Measurements from ENCODE around the gene RNF217. TPM values are rescaled to one million over a fixed set of nuclear protein-coding genes. Genes with fewer than 3 reads are reported as not detected.

RNF217 gene
- polyA plus RNA-seq, 4 donors = 0.54 to 17.7 (median 1.8) TPM

DNA sequence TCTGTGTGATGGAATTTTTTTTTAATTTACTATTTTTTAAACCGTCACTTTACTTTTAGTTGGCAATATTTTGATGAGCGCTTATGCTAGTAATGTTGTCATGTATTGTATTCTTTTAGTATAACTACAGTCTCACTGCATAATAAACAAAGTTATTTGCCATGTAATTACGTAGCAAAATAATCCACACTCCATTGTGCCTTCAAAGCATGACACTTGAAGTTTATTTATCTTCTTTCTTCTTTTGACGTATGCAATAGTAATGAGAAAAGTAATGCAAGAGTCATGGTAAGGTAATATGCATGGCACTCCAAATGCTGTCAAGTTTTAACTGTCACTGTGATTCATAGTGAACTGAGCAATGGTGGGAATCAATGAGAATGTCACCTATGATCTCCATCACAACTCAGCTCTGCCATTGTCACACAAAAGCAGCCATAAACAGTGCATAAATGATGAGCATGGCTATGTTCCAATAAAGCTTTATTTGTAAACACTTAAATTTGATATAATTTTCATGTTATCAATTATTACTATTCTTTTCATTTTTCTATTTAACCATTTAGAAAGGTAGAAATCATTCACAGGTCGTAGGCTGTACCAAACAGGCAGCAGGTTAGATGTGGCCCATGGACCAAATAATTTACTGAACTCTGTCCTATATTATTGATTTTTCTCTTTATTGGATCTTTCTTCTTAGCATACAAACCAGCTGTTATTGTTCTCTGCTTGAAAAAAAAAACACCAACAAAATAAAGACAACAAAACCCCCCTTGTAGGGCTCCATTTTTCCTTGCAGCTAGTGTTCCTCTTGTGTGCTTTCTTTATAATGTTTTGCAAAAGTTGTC lies 27.1 kb downstream of the RNF217 start:
- Histone ChIP-seq H3K36me3 (ENCODE audit: control insufficient read depth in 3 of 3, insufficient read depth in 2 of 3, low read depth in 1 of 3, low read length in 3 of 3) (no peaks in the 10 kb centered on the region), H3K4me1 (ENCODE audit: control insufficient read depth in 3 of 3, insufficient read depth in 2 of 3, low read depth in 1 of 3, low read length in 2 of 3) (no peaks in the 10 kb centered on the region), H3K9me3 (ENCODE audit: control insufficient read depth in 2 of 2, insufficient read depth in 1 of 2, low read depth in 1 of 2, low read length in 1 of 2) (peaks cover 0 to 3% of the 10 kb centered on the region in 2 donors), H3K27me3 (ENCODE audit: control insufficient read depth in 3 of 3, insufficient read depth in 3 of 3, low read length in 3 of 3) (no peaks in the 10 kb centered on the region), H3K27ac (ENCODE audit: low read depth in 1 of 3, low read length in 2 of 3) (no peak overlapping the region), H3K4me3 (ENCODE audit: low read depth in 1 of 3, low read length in 3 of 3) (no peak overlapping the region)
- DNase-seq (no peak), FAIRE-seq (no peak)
- WGBS, 3 donors = 76 to 88% (median 86%) methylated on average over 5 of the region's 5 CpGs

DNA sequence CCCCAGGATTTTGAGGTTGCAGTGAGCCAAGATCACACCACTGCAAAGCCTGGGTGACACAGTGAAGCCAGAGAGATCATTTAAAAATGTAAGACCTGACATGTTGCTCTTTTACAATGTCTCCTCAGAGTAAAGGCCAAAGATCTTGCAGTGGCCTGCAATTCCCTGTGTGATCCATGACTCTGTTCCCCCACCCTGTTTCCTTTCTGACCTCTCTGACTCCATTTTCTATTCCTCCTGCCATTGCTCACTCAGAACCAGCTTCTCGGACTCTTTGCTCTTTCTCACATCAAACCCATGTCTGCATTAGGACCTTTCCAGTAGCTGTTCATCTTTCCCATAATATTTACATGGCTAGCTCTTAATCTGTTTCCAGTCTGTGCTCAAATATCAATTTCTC lies 28.8 kb downstream of the RNF217 start:
- Histone ChIP-seq H3K9me3 (ENCODE audit: control insufficient read depth in 2 of 2, insufficient read depth in 1 of 2, low read depth in 1 of 2, low read length in 1 of 2) (peaks cover 0 to 3% of the 10 kb centered on the region in 2 donors), H3K27ac (ENCODE audit: low read depth in 1 of 3, low read length in 2 of 3) (no peak overlapping the region), H3K27me3 (ENCODE audit: control insufficient read depth in 3 of 3, insufficient read depth in 3 of 3, low read length in 3 of 3) (no peaks in the 10 kb centered on the region), H3K4me1 (ENCODE audit: control insufficient read depth in 3 of 3, insufficient read depth in 2 of 3, low read depth in 1 of 3, low read length in 2 of 3) (no peaks in the 10 kb centered on the region), H3K36me3 (ENCODE audit: control insufficient read depth in 3 of 3, insufficient read depth in 2 of 3, low read depth in 1 of 3, low read length in 3 of 3) (no peaks in the 10 kb centered on the region), H3K4me3 (ENCODE audit: low read depth in 1 of 3, low read length in 3 of 3) (no peak overlapping the region)
- DNase-seq = no peak
- WGBS, 3 donors = 85 to 93% (median 91%) methylated on average over 1 of the region's 1 CpG
- no peak for FAIRE-seq

DNA sequence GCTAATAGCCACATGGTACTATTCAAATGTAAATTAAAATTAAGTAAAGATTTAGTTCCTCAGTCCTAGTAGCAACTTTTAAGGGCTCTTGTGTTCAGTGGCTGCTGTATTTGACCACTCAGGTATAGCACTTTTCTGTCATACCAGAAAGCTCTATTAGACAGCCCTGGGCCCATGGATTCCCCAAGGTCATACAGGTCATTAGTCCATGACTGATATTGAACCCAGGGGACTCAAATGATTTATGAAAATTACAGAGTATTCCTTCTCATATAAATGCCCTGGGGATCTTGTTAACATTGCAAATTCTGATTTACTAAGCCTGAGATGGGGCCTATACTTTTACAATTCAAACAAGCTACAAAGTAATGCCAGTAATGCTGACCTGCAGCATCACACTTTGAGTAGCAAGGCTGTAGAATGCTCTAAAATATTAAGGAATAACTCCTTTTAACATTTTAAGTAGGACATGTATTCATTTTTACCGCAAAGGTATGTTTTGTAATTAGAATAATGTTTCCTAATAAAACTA lies 29.6 kb downstream of the RNF217 start:
- Histone ChIP-seq H3K36me3 (ENCODE audit: control insufficient read depth in 3 of 3, insufficient read depth in 2 of 3, low read depth in 1 of 3, low read length in 3 of 3) (no peaks in the 10 kb centered on the region), H3K9me3 (ENCODE audit: control insufficient read depth in 2 of 2, insufficient read depth in 1 of 2, low read depth in 1 of 2, low read length in 1 of 2) (peaks cover 0 to 3% of the 10 kb centered on the region in 2 donors), H3K4me3 (ENCODE audit: low read depth in 1 of 3, low read length in 3 of 3) (no peak overlapping the region), H3K27ac (ENCODE audit: low read depth in 1 of 3, low read length in 2 of 3) (no peak overlapping the region), H3K4me1 (ENCODE audit: control insufficient read depth in 3 of 3, insufficient read depth in 2 of 3, low read depth in 1 of 3, low read length in 2 of 3) (no peaks in the 10 kb centered on the region), H3K27me3 (ENCODE audit: control insufficient read depth in 3 of 3, insufficient read depth in 3 of 3, low read length in 3 of 3) (no peaks in the 10 kb centered on the region)
- WGBS, 3 donors = 93 to 95% (median 94%) methylated on average over 1 of the region's 1 CpG
- DNase-seq (no peak), FAIRE-seq (no peak)

DNA sequence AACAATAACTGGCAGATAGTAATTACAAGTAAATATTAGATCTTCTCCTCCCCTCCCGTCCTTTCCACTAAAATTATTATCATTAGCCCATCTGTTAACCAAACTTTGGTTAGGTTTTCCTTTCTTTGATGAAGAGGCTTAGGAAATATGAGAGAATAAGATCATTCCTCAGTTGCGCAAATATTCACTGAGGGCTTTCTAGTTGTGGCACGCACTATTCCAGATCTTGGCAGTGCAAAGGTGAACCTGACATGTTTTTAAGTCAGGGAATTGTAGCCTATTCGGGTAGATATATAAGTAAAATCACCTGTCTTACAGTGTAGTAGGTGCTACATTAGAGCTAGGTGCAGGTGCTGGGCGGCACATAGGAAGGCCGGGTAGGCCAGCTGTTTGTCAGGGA lies 31.1 kb downstream of the RNF217 start:
- no peaks in the 10 kb centered on the region for H3K9me3 ChIP-seq (ENCODE audit: control insufficient read depth in 2 of 2, insufficient read depth in 1 of 2, low read depth in 1 of 2, low read length in 1 of 2)
- no peak overlapping the region for H3K27ac ChIP-seq (ENCODE audit: low read depth in 1 of 3, low read length in 2 of 3)
- WGBS, 3 donors = 84 to 90% (median 89%) methylated on average over 6 of the region's 6 CpGs

GRCh38 chr6:124994648-124995047 lies 32.4 kb downstream of the RNF217 start:
- no peak overlapping the region for H3K27ac ChIP-seq (ENCODE audit: low read depth in 1 of 3, low read length in 2 of 3)
- 71 to 85% (median 76%) methylated on average over 3 of the region's 3 CpGs for WGBS, 3 donors
- no peaks in the 10 kb centered on the region for H3K9me3 ChIP-seq (ENCODE audit: control insufficient read depth in 2 of 2, insufficient read depth in 1 of 2, low read depth in 1 of 2, low read length in 1 of 2)
- FAIRE-seq (no peak), DNase-seq (no peak)
- H3K4me1 ChIP-seq (ENCODE audit: control insufficient read depth in 3 of 3, insufficient read depth in 2 of 3, low read depth in 1 of 3, low read length in 2 of 3) = no peaks in the 10 kb centered on the region
- no peaks in the 10 kb centered on the region for H3K36me3 ChIP-seq (ENCODE audit: control insufficient read depth in 3 of 3, insufficient read depth in 2 of 3, low read depth in 1 of 3, low read length in 3 of 3)
- no peaks in the 10 kb centered on the region for H3K27me3 ChIP-seq (ENCODE audit: control insufficient read depth in 3 of 3, insufficient read depth in 3 of 3, low read length in 3 of 3)
- H3K4me3 ChIP-seq (ENCODE audit: low read depth in 1 of 3, low read length in 3 of 3) = no peak overlapping the region

More for the DNA sequence above, 31.1 kb downstream of the RNF217 start:
- Histone ChIP-seq H3K36me3 (ENCODE audit: control insufficient read depth in 3 of 3, insufficient read depth in 2 of 3, low read depth in 1 of 3, low read length in 3 of 3) (no peaks in the 10 kb centered on the region), H3K4me1 (ENCODE audit: control insufficient read depth in 3 of 3, insufficient read depth in 2 of 3, low read depth in 1 of 3, low read length in 2 of 3) (no peaks in the 10 kb centered on the region), H3K4me3 (ENCODE audit: low read depth in 1 of 3, low read length in 3 of 3) (no peak overlapping the region), H3K27me3 (ENCODE audit: control insufficient read depth in 3 of 3, insufficient read depth in 3 of 3, low read length in 3 of 3) (no peaks in the 10 kb centered on the region)
- DNase-seq = no peak
- no peak for FAIRE-seq

DNA sequence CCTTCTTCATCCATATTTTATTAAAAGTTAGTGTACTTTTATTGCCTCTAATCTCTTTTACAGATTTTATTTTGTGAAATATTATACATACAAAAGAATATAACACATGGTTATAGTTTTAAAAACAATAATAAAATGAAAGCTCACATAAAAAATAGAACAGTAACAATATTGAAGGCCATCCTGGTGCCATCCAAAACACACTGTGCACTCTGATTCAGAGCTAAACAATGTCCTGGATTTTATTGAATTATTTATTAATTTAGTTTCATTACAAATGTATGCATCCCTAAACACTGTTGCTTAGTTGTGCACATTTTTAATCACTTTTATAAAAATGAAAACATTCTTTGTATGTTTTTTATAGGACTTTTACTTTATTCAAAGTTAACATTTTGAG lies 32.9 kb downstream of the RNF217 start:
- Histone ChIP-seq H3K9me3 (ENCODE audit: control insufficient read depth in 2 of 2, insufficient read depth in 1 of 2, low read depth in 1 of 2, low read length in 1 of 2) (no peaks in the 10 kb centered on the region), H3K36me3 (ENCODE audit: control insufficient read depth in 3 of 3, insufficient read depth in 2 of 3, low read depth in 1 of 3, low read length in 3 of 3) (no peaks in the 10 kb centered on the region), H3K27ac (ENCODE audit: low read depth in 1 of 3, low read length in 2 of 3) (no peak overlapping the region), H3K4me1 (ENCODE audit: control insufficient read depth in 3 of 3, insufficient read depth in 2 of 3, low read depth in 1 of 3, low read length in 2 of 3) (no peaks in the 10 kb centered on the region), H3K4me3 (ENCODE audit: low read depth in 1 of 3, low read length in 3 of 3) (no peak overlapping the region), H3K27me3 (ENCODE audit: control insufficient read depth in 3 of 3, insufficient read depth in 3 of 3, low read length in 3 of 3) (no peaks in the 10 kb centered on the region)
- no peak for DNase-seq
- no peak for FAIRE-seq

DNA sequence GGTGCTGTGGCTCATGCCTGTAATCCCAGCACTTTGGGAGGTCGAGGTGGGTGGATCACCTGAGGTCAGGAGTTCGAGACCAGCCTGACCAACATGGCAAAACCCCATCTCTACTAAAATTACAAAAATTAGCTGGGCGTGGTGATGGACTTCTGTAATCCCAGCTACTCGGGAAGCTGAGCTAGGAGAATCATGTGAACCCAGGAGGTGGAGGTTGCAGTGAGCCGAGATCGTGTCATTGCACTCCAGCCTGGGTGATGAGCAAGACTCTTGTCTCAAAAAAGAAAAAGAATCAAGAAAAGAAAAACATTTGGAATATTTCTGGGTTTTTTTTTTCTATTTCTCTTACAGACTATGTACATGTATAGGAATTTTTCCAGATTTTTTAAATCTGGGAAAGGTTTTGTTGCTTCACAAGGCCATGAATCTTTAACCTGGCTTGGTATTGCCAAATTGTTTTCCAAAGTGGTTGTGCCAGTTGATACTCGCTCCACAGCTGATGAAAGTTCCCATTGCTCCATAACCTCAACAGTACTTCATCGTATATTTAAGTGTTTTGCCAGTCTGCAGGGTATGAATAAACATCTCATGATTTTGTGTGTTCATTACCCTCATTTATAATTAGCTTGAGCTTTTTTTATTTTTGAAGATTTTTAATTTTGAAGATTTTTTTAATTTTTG lies 33.5 kb downstream of the RNF217 start:
- no peak overlapping the region for H3K4me3 ChIP-seq (ENCODE audit: low read depth in 1 of 3, low read length in 3 of 3)
- H3K27me3 ChIP-seq (ENCODE audit: control insufficient read depth in 3 of 3, insufficient read depth in 3 of 3, low read length in 3 of 3) = no peaks in the 10 kb centered on the region
- FAIRE-seq (no peak), DNase-seq (no peak)
- H3K27ac ChIP-seq (ENCODE audit: low read depth in 1 of 3, low read length in 2 of 3) = no peak overlapping the region
- no peaks in the 10 kb centered on the region for H3K9me3 ChIP-seq (ENCODE audit: control insufficient read depth in 2 of 2, insufficient read depth in 1 of 2, low read depth in 1 of 2, low read length in 1 of 2)
- 88 to 92% (median 92%) methylated on average over 8 of the region's 8 CpGs for WGBS, 3 donors
- no peaks in the 10 kb centered on the region for H3K36me3 ChIP-seq (ENCODE audit: control insufficient read depth in 3 of 3, insufficient read depth in 2 of 3, low read depth in 1 of 3, low read length in 3 of 3)
- H3K4me1 ChIP-seq (ENCODE audit: control insufficient read depth in 3 of 3, insufficient read depth in 2 of 3, low read depth in 1 of 3, low read length in 2 of 3) = no peaks in the 10 kb centered on the region

DNA sequence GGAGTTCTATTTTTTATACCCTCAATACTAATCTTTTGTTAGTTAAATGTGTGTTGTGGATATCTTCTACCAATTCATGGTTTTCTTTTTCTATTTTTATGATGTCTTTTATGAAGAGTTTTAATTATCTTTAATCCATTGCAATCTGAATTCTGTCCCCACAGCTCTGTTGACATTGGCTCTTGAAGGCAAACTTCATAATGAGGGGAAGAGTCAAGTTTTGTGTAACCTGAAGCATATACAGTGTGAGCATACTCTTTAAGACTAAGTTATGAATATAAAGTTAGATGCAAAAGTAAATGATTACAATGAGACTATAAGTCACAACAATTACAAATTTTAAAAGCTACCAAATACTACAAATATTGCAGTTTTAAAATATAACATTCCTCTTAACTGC lies 34.2 kb downstream of the RNF217 start:
- H3K9me3 ChIP-seq (ENCODE audit: control insufficient read depth in 2 of 2, insufficient read depth in 1 of 2, low read depth in 1 of 2, low read length in 1 of 2) = no peaks in the 10 kb centered on the region
- no peaks in the 10 kb centered on the region for H3K36me3 ChIP-seq (ENCODE audit: control insufficient read depth in 3 of 3, insufficient read depth in 2 of 3, low read depth in 1 of 3, low read length in 3 of 3)
- FAIRE-seq = no peak
- no peak overlapping the region for H3K27ac ChIP-seq (ENCODE audit: low read depth in 1 of 3, low read length in 2 of 3)
- no peaks in the 10 kb centered on the region for H3K27me3 ChIP-seq (ENCODE audit: control insufficient read depth in 3 of 3, insufficient read depth in 3 of 3, low read length in 3 of 3)
- H3K4me1 ChIP-seq (ENCODE audit: control insufficient read depth in 3 of 3, insufficient read depth in 2 of 3, low read depth in 1 of 3, low read length in 2 of 3) = no peaks in the 10 kb centered on the region
- H3K4me3 ChIP-seq (ENCODE audit: low read depth in 1 of 3, low read length in 3 of 3) = no peak overlapping the region
- DNase-seq = no peak
